ENCODE results near the gene LGALS7B. TPM values are rescaled to one million over a fixed set of nuclear protein-coding genes. Genes with fewer than 3 reads are reported as not detected.
"Not testable (repeated sequence)": the region's sequence is repeated elsewhere in the genome, so short reads cannot be mapped to it uniquely, and the experiment has no call there.

Gene LGALS7B
- total RNA-seq, 1 experiment from 2014 or later, result 3.2 TPM

DNA sequence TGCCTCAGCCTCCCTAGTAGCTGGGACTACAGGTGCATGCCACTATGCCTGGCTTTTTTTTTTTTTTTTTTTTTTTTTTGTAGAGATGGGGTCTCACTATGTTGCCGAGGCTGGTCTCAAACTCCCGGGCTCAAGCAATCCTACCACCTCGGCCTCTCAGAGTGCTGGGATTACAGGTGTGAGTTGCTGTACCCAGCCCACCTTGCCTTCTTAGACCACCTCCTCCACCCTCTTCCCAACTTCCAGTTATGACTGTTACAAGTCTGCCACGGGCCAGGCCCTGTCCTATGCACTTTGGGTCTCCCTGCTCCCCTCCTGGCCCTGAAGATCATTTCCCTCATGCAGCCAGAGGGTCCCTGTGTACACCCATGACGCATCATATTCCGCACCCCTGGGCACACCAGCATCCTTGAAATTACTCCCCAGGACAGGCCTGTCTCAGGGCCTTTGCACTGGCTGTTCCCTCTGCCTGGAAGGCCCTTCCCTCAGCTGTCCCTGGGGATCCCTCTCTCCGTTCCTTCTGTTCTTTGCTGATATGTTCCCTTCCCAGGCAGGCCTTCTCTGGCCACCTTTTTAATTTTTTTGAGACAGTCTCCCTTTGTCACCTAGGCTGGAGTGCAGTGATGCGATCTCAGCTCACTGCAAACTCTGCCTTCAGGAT, 20.7 kb downstream of the LGALS7B start:
- DNase-seq, result no peak
- peaks cover 89% of the 10 kb centered on the region for H3K36me3 Mint-ChIP-seq (ENCODE audit: insufficient read depth, unreplicated experiment)
- H3K4me3 Mint-ChIP-seq (ENCODE audit: low read depth, unreplicated experiment), result no peak overlapping the region
- H3K9me3 Mint-ChIP-seq (ENCODE audit: low read depth, unreplicated experiment), result peaks cover 2% of the 10 kb centered on the region
- H3K27me3 Mint-ChIP-seq (ENCODE audit: unreplicated experiment), result no peaks in the 10 kb centered on the region
- intact Hi-C loops (cut with micrococcal nuclease; ENCODE audit: unreplicated experiment), result loop anchor here (5.0 kb wide), 1 partner anchor 77 kb away; no protein-coding TSS in a partner anchor
- no TSS peak for BruUV-seq (replicated peaks)
- TF ChIP-seq, protein P1, sequence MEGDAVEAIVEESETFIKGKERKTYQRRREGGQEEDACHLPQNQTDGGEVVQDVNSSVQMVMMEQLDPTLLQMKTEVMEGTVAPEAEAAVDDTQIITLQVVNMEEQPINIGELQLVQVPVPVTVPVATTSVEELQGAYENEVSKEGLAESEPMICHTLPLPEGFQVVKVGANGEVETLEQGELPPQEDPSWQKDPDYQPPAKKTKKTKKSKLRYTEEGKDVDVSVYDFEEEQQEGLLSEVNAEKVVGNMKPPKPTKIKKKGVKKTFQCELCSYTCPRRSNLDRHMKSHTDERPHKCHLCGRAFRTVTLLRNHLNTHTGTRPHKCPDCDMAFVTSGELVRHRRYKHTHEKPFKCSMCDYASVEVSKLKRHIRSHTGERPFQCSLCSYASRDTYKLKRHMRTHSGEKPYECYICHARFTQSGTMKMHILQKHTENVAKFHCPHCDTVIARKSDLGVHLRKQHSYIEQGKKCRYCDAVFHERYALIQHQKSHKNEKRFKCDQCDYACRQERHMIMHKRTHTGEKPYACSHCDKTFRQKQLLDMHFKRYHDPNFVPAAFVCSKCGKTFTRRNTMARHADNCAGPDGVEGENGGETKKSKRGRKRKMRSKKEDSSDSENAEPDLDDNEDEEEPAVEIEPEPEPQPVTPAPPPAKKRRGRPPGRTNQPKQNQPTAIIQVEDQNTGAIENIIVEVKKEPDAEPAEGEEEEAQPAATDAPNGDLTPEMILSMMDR (IDR thresholded peaks at IDR 0.05; ENCODE audit: unreplicated experiment), result no peak
- H3K27ac Mint-ChIP-seq (ENCODE audit: unreplicated experiment), result peak overlapping the region; percentile 57
- CTCF ChIA-PET, result no interaction called here
- peaks cover 60% of the 10 kb centered on the region for H3K4me1 Mint-ChIP-seq (ENCODE audit: low read depth, unreplicated experiment)

DNA sequence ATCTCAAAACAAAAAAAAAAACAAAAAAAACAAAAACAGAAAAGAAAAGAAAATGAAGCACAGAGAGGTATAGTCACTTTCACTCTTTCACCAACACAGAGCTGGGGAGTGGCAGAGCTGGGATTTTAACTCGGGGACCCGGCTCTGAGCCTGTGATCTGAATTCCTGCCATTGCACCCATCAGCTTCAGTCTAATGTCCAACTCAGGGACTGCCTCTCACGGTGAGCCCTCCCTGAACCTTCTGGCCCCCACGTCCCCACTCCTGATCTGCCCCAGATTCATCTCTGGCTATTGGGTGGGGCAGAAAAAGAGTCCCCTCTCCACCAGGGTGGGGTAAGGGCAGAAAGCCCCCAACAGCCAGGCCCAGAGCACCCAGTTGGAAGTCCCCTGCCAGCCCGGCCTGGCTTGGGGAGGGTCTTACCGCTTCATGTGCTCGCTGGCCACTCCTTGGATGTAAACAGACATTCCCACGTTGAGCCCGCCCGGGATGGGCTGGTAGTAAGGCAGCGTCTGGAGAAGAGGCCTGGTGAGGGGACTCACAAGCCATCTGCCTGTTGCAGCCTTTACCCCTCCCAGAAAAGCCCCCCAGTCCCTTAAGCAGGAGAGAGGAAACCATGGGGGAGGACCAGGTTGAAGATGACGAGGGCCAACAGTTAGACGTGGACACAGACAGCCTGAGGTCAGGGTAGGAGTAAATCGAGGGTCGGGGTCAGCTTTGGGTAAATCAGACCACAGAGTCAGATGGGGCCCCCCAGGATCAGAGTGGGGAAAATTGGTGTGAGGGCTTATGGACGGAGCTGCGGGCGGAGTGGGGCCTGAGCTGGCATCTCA, 23.2 kb downstream of the LGALS7B start:
- no peaks in the 10 kb centered on the region for H3K27me3 Mint-ChIP-seq (ENCODE audit: unreplicated experiment)
- TF ChIP-seq, protein P1 (IDR thresholded peaks at IDR 0.05; ENCODE audit: unreplicated experiment), result no peak
- H3K9me3 Mint-ChIP-seq (ENCODE audit: low read depth, unreplicated experiment), result peaks cover 2% of the 10 kb centered on the region
- peaks cover 91% of the 10 kb centered on the region for H3K36me3 Mint-ChIP-seq (ENCODE audit: insufficient read depth, unreplicated experiment)
- H3K4me3 Mint-ChIP-seq (ENCODE audit: low read depth, unreplicated experiment), result peak overlapping the region; percentile 89
- peak overlapping the region; percentile 90 for H3K27ac Mint-ChIP-seq (ENCODE audit: unreplicated experiment)
- DNase-seq, result no peak
- intact Hi-C loops (cut with micrococcal nuclease; ENCODE audit: unreplicated experiment), result loop anchor here (5.0 kb wide), 1 partner anchor 80 kb away; no protein-coding TSS in a partner anchor
- CTCF ChIA-PET, result interaction anchor here (0.6 to 1.2 kb wide), 7 partner anchors 8 to 398 kb away, joined by 3 to 7 read pairs (median 3); partner anchors contain the start of genes NFKBIB and SIRT2
- peaks cover 40% of the 10 kb centered on the region for H3K4me1 Mint-ChIP-seq (ENCODE audit: low read depth, unreplicated experiment)
- BruUV-seq (replicated peaks), result TSS peak; percentile 61

DNA sequence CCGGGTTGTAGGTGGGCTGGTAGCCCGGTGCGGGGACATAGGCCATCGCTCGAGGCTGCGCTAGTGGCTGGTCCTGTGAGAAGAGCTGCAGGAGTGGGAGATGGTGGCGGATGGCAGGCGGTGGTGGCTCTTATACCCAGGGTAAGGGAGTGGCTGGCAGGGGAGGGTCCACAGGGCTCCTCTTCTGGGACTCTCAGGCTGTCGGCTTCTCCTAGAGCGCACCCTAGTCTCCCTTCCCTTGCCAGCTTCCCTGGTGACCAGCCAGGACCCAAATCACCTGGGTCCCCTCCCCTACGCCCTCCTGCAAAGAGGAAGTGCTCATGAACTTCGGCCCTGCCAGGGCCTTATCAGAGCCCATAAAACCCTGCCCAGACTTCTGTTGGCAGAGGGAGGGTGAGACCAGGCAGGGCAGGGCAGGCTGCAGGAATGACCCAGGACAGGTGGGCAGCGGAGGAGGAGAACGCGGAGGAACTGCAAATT, 23.9 kb downstream of the LGALS7B start, which contains the start of gene LGALS4:
Gene LGALS4 (minus strand): TSS at position 105 of the 480 bp plus-strand sequence. CDS start 59 bp downstream, at position 46.
- TF ChIP-seq, protein P1 (IDR thresholded peaks at IDR 0.05; ENCODE audit: unreplicated experiment), result no peak
- DNase-seq, result peak; percentile 87
- peaks cover 2% of the 10 kb centered on the region for H3K9me3 Mint-ChIP-seq (ENCODE audit: low read depth, unreplicated experiment)
- peaks cover 33% of the 10 kb centered on the region for H3K4me1 Mint-ChIP-seq (ENCODE audit: low read depth, unreplicated experiment)
- H3K27ac Mint-ChIP-seq (ENCODE audit: unreplicated experiment), result peak within 1 kb of the TSS; percentile 90
- intact Hi-C loops (cut with micrococcal nuclease; ENCODE audit: unreplicated experiment), result loop anchor here (5.0 kb wide), 1 partner anchor 81 kb away; no protein-coding TSS in a partner anchor
- peak within 1 kb of the TSS; percentile 89 for H3K4me3 Mint-ChIP-seq (ENCODE audit: low read depth, unreplicated experiment)
- peaks cover 88% of the 10 kb centered on the region for H3K36me3 Mint-ChIP-seq (ENCODE audit: insufficient read depth, unreplicated experiment)
- CTCF ChIA-PET, result interaction anchor here (0.8 to 1.2 kb wide), 4 partner anchors 8 to 274 kb away, joined by 3 to 7 read pairs (median 3); partner anchors contain the start of genes NFKBIB and SIRT2
- no peaks in the 10 kb centered on the region for H3K27me3 Mint-ChIP-seq (ENCODE audit: unreplicated experiment)
- no TSS peak for BruUV-seq (replicated peaks)

DNA sequence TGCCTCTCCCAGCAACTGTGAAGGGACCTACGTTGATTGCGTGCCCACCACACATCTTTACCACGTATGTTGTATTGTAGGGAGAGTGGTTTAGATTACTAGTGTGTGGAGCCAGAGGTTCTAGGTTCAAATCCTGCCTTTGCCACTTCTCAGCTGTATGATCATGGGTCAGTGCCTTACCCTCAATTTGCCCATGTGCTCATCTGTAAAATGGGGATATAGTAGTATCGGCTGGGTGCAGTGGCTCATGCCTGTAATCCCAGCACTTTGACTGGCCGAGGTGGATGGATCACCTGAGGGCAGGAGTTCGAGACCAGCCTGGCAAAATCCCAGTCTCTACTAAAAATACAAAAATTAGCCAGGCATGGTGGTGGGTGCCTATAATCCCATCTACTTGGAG, 24.3 kb downstream of the LGALS7B start:
- Mint-ChIP-seq H3K27ac (ENCODE audit: unreplicated experiment) (peak overlapping the region; percentile 90), H3K27me3 (ENCODE audit: unreplicated experiment) (no peaks in the 10 kb centered on the region), H3K9me3 (ENCODE audit: low read depth, unreplicated experiment) (peaks cover 2% of the 10 kb centered on the region), H3K4me3 (ENCODE audit: low read depth, unreplicated experiment) (peak overlapping the region; percentile 89), H3K36me3 (ENCODE audit: insufficient read depth, unreplicated experiment) (peaks cover 83% of the 10 kb centered on the region), H3K4me1 (ENCODE audit: low read depth, unreplicated experiment) (peaks cover 29% of the 10 kb centered on the region)
- no TSS peak for BruUV-seq (replicated peaks)
- CTCF ChIA-PET, result interaction anchor here (0.8 to 1.2 kb wide), 3 partner anchors 9 to 87 kb away, joined by 3 to 7 read pairs (median 3); partner anchors contain the start of genes NFKBIB and SIRT2
- TF ChIP-seq, protein P1 (IDR thresholded peaks at IDR 0.05; ENCODE audit: unreplicated experiment), result no peak
- intact Hi-C loops (cut with micrococcal nuclease; ENCODE audit: unreplicated experiment), result loop anchor here (5.0 kb wide), 1 partner anchor 81 kb away; no protein-coding TSS in a partner anchor
- DNase-seq, result no peak

DNA sequence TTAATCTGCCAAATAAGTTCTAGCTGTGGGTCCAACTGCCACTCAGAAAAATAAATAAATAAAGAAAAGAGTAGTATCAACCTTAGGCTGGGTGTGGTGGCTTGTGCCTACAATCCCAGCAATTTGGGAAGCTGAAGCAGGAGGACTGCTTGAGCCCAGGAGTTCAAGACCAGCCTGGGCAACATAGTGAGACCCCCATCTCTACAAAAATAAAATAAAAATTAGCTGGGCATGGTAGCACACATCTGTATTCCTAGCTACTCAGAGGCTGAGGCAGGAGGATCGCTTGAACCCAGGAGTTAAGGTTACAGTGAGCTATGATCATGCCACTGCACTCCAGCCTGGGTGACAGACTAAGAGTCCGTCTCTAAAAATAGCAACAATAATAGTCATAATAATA, 24.9 kb downstream of the LGALS7B start:
- not testable (repeated sequence) for H3K27me3 Mint-ChIP-seq (ENCODE audit: unreplicated experiment); H3K9me3 Mint-ChIP-seq (ENCODE audit: low read depth, unreplicated experiment); DNase-seq; H3K27ac Mint-ChIP-seq (ENCODE audit: unreplicated experiment); H3K4me3 Mint-ChIP-seq (ENCODE audit: low read depth, unreplicated experiment)
- CTCF ChIA-PET, result interaction anchor here (0.6 to 0.7 kb wide), 3 partner anchors 66 to 195 kb away, joined by 3 to 5 read pairs (median 3); partner anchors contain the start of gene EIF3K
- peaks cover 31% of the 10 kb centered on the region for H3K4me1 Mint-ChIP-seq (ENCODE audit: low read depth, unreplicated experiment)
- H3K36me3 Mint-ChIP-seq (ENCODE audit: insufficient read depth, unreplicated experiment), result peaks cover 81% of the 10 kb centered on the region
- intact Hi-C loops (cut with micrococcal nuclease; ENCODE audit: unreplicated experiment), result loop anchor here (5.0 kb wide), 1 partner anchor 82 kb away; no protein-coding TSS in a partner anchor
- TSS peak; percentile 80 for BruUV-seq (replicated peaks)
